B cell (primary cell): Measurements from ENCODE around the gene HINFP.
A peak's percentile ranks its signal among the peaks of the same experiment; 100 is the strongest.

Source experiments
- CTCF ChIP-seq: fragments of 200-600 bp; IDR thresholded peaks from one replicate; pipeline ENCODE4 v1.8.0; 2022; ENCODE audit warnings: antibody characterized with exemption, mild to moderate bottlenecking
- EZH2 ChIP-seq: IDR thresholded peaks from 2 replicates; pipeline ENCODE4 v1.6.1; 2012; ENCODE audit warnings: borderline replicate concordance, low read depth, mild to moderate bottlenecking, moderate library complexity, low read length; ENCODE audit not compliant: insufficient read depth, poor library complexity, severe bottlenecking

GRCh38 chr11:119168471-119169281 is 47.3 kb downstream of the HINFP start, which contains the start of gene NLRX1:
- TF ChIP-seq CTCF (peak; percentile 88), EZH2 (no peak)
